ENCODE measurements around the gene TCN1. TPM values are rescaled to one million over a fixed set of nuclear protein-coding genes. Genes with fewer than 3 reads are reported as not detected.

Gene TCN1
- total and polyA plus RNA-seq, 9 of the 15 experiments (the other 6 are each of a cell fraction or from before 2014, with no cell fraction given) = 0.63 to 25.9 (median 8.0) TPM

GRCh38 chr11:59865031-59865430, 1.3 kb downstream of the TCN1 start:
- H3K4me1 ChIP-seq (replicated peaks in 1 of 2; ENCODE audit: control insufficient read depth in 2 of 2, insufficient read depth in 2 of 2, low read length in 2 of 2) = peaks cover 0 to 6% of the 10 kb centered on the region in 2 experiments; a peak in 2 of 5 replicates
- in situ Hi-C loops (cut with MboI) = no loop called here

GRCh38 chr11:59862252-59862651, 4.0 kb downstream of the TCN1 start:
- intact Hi-C loops (cut with micrococcal nuclease) = no loop called here
- FAIRE-seq (no peak), ATAC-seq (no peak), DNase-seq (ENCODE audit: extremely low read depth in 1 of 4, low spot score in 3 of 4) (no peak)
- no peak overlapping the region for H3K9ac ChIP-seq (ENCODE audit: insufficient read depth in 1 of 2, low read depth in 2 of 2, low read length in 2 of 2)
- no peaks in the 10 kb centered on the region for H3K79me2 ChIP-seq (ENCODE audit: control insufficient read depth, insufficient read depth, low read length)
- 74% methylated on average over 3 of the region's 3 CpGs for WGBS (ENCODE audit: insufficient coverage, low coverage, missing lambda C conversion rate)
- H3K9me1 ChIP-seq (ENCODE audit: control insufficient read depth, insufficient read depth, low read length) = no peaks in the 10 kb centered on the region
- no peaks in the 10 kb centered on the region for H4K20me1 ChIP-seq (replicated peaks; ENCODE audit: control insufficient read depth, insufficient read depth, low read length)
- CTCF ChIA-PET (ENCODE audit: low intra/inter-chr PET ratio) = no interaction called here
- H3K4me2 ChIP-seq (ENCODE audit: insufficient read depth, low read length) = no peak overlapping the region
- POLR2A ChIA-PET = interaction anchor here (0.5 to 0.6 kb wide), 2 partner anchors 10 to 53 kb away, joined by 3 read pairs; no protein-coding TSS in a partner anchor
- H3K27ac ChIP-seq (ENCODE audit: extremely low read depth, low read depth, low read length) = no peak overlapping the region
- H3K27me3 ChIP-seq (ENCODE audit: control insufficient read depth in 2 of 2, insufficient read depth in 2 of 2, low read length in 2 of 2) = no peaks in the 10 kb centered on the region
- H3K4me3 ChIP-seq = no peak overlapping the region
- no peaks in the 10 kb centered on the region for H3K36me3 ChIP-seq (ENCODE audit: control insufficient read depth, insufficient read depth, low read length)
- H2AFZ ChIP-seq (ENCODE audit: low read depth, low read length) = peak overlapping the region; percentile 15; the same call in 1 of the 2 replicates
- in situ Hi-C loops (cut with MboI) = no loop called here
- no peaks in the 10 kb centered on the region for H3K9me3 ChIP-seq (replicated peaks; ENCODE audit: control insufficient read depth, insufficient read depth, low read depth, low read length)
- no TSS peak for BruUV-seq (replicated peaks)
- peaks cover 11 to 31% of the 10 kb centered on the region in 2 experiments; a peak in 4 of 5 replicates for H3K4me1 ChIP-seq (replicated peaks in 1 of 2; ENCODE audit: control insufficient read depth in 2 of 2, insufficient read depth in 2 of 2, low read length in 2 of 2)
- TF ChIP-seq SPI1 (IDR thresholded peaks at IDR 0.05; ENCODE audit: borderline replicate concordance, low read depth, low read length) = peak; percentile 79; the same call in 1 of the 2 replicates
- no peak for TF ChIP-seq DPF2 (IDR thresholded peaks at IDR 0.05)
- TF ChIP-seq PML (IDR thresholded peaks at IDR 0.05; ENCODE audit: low read length) = no peak
- TF ChIP-seq ZBTB1 (CRISPR knock-in tag; IDR thresholded peaks at IDR 0.05; ENCODE audit: borderline replicate concordance, low read depth) = no peak

More at GRCh38 chr11:59865031-59865430, 1.3 kb downstream of the TCN1 start:
- Histone ChIP-seq H3K27me3 (ENCODE audit: control insufficient read depth in 2 of 2, insufficient read depth in 2 of 2, low read length in 2 of 2) (no peaks in the 10 kb centered on the region), H4K20me1 (replicated peaks; ENCODE audit: control insufficient read depth, insufficient read depth, low read length) (no peaks in the 10 kb centered on the region), H2AFZ (ENCODE audit: low read depth, low read length) (no peak overlapping the region), H3K4me3 (no peak overlapping the region), H3K9ac (ENCODE audit: insufficient read depth in 1 of 2, low read depth in 2 of 2, low read length in 2 of 2) (no peak overlapping the region), H3K4me2 (ENCODE audit: insufficient read depth, low read length) (no peak overlapping the region), H3K27ac (ENCODE audit: extremely low read depth, low read depth, low read length) (no peak overlapping the region), H3K9me1 (ENCODE audit: control insufficient read depth, insufficient read depth, low read length) (no peaks in the 10 kb centered on the region), H3K36me3 (ENCODE audit: control insufficient read depth, insufficient read depth, low read length) (no peaks in the 10 kb centered on the region), H3K79me2 (ENCODE audit: control insufficient read depth, insufficient read depth, low read length) (no peaks in the 10 kb centered on the region), H3K9me3 (replicated peaks; ENCODE audit: control insufficient read depth, insufficient read depth, low read depth, low read length) (no peaks in the 10 kb centered on the region)
- no peak for DNase-seq (ENCODE audit: extremely low read depth in 1 of 4, low spot score in 3 of 4)
- ChIA-PET CTCF (ENCODE audit: low intra/inter-chr PET ratio) (no interaction called here), POLR2A (interaction anchor here (1.4 kb wide), 1 partner anchor 9 kb away, joined by 4 read pairs; no protein-coding TSS in a partner anchor)
- intact Hi-C loops (cut with micrococcal nuclease) = no loop called here
- no peak for FAIRE-seq
- no TSS peak for BruUV-seq (replicated peaks)
- ATAC-seq = no peak
- TF ChIP-seq KDM1A (IDR thresholded peaks at IDR 0.05) = 0 out of 4 replicates have a peak, but pooled peaks of 1 of the 2 experiments have one; percentile 33
- no peak for TF ChIP-seq HNRNPLL (IDR thresholded peaks at IDR 0.05; ENCODE audit: low read depth, low read length, poor library complexity, severe bottlenecking)
- peak; percentile 36; the same call in 1 of the 2 replicates for TF ChIP-seq FOSL1 (tag; conservative IDR thresholded peaks at IDR 0.05)
- peak; percentile 20; the same call in 1 of the 2 replicates for TF ChIP-seq C11orf30 (IDR thresholded peaks at IDR 0.05; ENCODE audit: low read depth)
- 33% methylated on average over 1 of the region's 1 CpG for WGBS (ENCODE audit: insufficient coverage, low coverage, missing lambda C conversion rate)

Measured in K562 (cell line).